Peyer's patch (tissue), 4 donors: ENCODE data around the gene NPFF.

Experiments
- CTCF ChIP-seq, 6 experiments: fragments of 450-650 bp in 4 of 6; fragments of 200-600 bp in 2 of 6; sonication (generic) in 1 of 6; IDR thresholded peaks; one replicate each; pipeline ENCODE4 v1.5.1; 2017 to 2019; ENCODE audit warnings: antibody characterized with exemption in 6 of 6, mild to moderate bottlenecking in 3 of 6, moderate library complexity in 1 of 6
- POLR2A ChIP-seq, 2 donors: fragments of 450-650 bp; IDR thresholded peaks; one replicate each; pipeline ENCODE4 v1.5.1; 2017; ENCODE audit warnings: antibody characterized with exemption in 2 of 2, mild to moderate bottlenecking in 2 of 2, moderate library complexity in 2 of 2

GRCh38 chr12:53515291-53515680 is 8.0 kb upstream of the NPFF start:
- no peak for TF ChIP-seq CTCF (IDR thresholded peaks at IDR 0.05)
- TF ChIP-seq POLR2A (IDR thresholded peaks at IDR 0.05): no peak
